Fibroblast of the aortic adventitia (primary cell): ENCODE data around the gene HHIP. TPM values are rescaled to one million over a fixed set of nuclear protein-coding genes. Genes with fewer than 3 reads are reported as not detected.
A peak's percentile ranks its signal among the peaks of the same experiment; 100 is the strongest.

Experiments
- DNase-seq: peaks from one replicate; pipeline ENCODE4 v3.0.0-alpha.2; 2010; ENCODE audit warnings: low read depth
- H3K4me3 ChIP-seq: 2 replicates; pipeline ENCODE4 v1.5.1; 2011; ENCODE audit warnings: low read depth, mild to moderate bottlenecking, control low read depth, low read length, moderate library complexity
- CTCF ChIP-seq: IDR thresholded peaks from 2 replicates; pipeline ENCODE4 v1.5.1; 2011; ENCODE audit warnings: mild to moderate bottlenecking, low read length, control low read depth, inconsistent platforms; ENCODE audit not compliant: insufficient read depth
- total RNA-seq: library from RNA; depleted of rRNA; stranded (reverse); fragments of >200 nt; gene quantifications from 2 replicates; pipeline ENCODE4 v1.2.3, GENCODE V29; 2012; ENCODE audit warnings: low replicate concordance

Gene HHIP
- total RNA-seq, 1 donor, result 16.0 TPM

- no peak overlapping the region for H3K4me3 ChIP-seq
- no peak for TF ChIP-seq CTCF
- no peak for DNase-seq
These were observed 41.0 kb downstream of the HHIP start for GRCh38 chr4:144686921-144687320.

GRCh38 chr4:144687466-144687865, 41.5 kb downstream of the HHIP start:
- peak; percentile 19 for DNase-seq
- H3K4me3 ChIP-seq, result no peak overlapping the region
- TF ChIP-seq CTCF, result no peak

GRCh38 chr4:144688035-144688569, 42.1 kb downstream of the HHIP start:
- no peak overlapping the region for H3K4me3 ChIP-seq
- TF ChIP-seq CTCF, result no peak
- no peak for DNase-seq

- H3K4me3 ChIP-seq, result no peak overlapping the region
- no peak for DNase-seq
- TF ChIP-seq CTCF, result no peak
These were observed 43.2 kb downstream of the HHIP start for GRCh38 chr4:144689125-144689524.

- DNase-seq, result no peak
- no peak for TF ChIP-seq CTCF
- no peak overlapping the region for H3K4me3 ChIP-seq
These were observed 49.8 kb downstream of the HHIP start for GRCh38 chr4:144695721-144696120.

GRCh38 chr4:144696376-144696775, 50.4 kb downstream of the HHIP start:
- H3K4me3 ChIP-seq, result no peak overlapping the region
- DNase-seq, result peak; percentile 75
- TF ChIP-seq CTCF, result no peak

GRCh38 chr4:144699565-144699964, 53.6 kb downstream of the HHIP start:
- DNase-seq, result peak; percentile 89
- TF ChIP-seq CTCF, result no peak
- H3K4me3 ChIP-seq, result no peak overlapping the region
